Stimulated activated CD4-positive, alpha-beta T cell treated with anti-CD3 and anti-CD28 coated beads, Interleukin-4, amount 100 ng/mL, for 24 hours (primary cell): ENCODE results near the gene TM9SF4.

ENCODE experiments used
- DNase-seq: peaks from one replicate; pipeline ENCODE4 v3.0.0-alpha.2; 2020

The TM9SF4 gene

GRCh38 chr20:32215147-32215546 is 105.6 kb downstream of the TM9SF4 start:
- DNase-seq = no peak

DNA sequence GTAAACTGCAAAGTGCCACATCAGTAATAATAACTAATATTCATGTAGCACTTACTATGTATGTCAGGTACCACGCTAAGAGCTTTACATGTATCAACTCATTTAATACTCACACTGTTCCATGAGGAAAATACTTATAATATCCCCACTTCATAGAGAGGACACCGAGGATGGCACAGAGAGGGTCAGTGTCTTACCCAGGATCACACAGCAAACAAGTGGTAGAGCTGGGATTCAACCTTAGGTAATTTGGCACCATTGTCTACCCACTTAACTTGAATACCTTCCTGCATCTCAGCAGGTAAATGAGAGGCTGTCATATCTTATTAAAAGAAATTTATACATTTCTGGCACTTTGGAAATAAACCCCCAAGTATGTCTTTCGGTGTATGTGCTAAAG is 106.2 kb downstream of the TM9SF4 start:
- DNase-seq = no peak

GRCh38 chr20:32216179-32217142 is 106.9 kb downstream of the TM9SF4 start:
- DNase-seq = no peak
